DND-41 (cell line): ENCODE measurements around the gene CLCN2.
A peak's percentile ranks its signal among the peaks of the same experiment; 100 is the strongest.

Experiments used
- ATAC-seq: fragments of 200-7000 bp; cut with Tn5 transposase; 3 replicates; pipeline ENCODE4 v1.9.1; 2021; ENCODE audit warnings: low read depth; ENCODE audit not compliant: insufficient read depth
- DNase-seq: peaks from one replicate; pipeline ENCODE4 v3.0.0-alpha.2; 2020
- H2AFZ ChIP-seq: 2 replicates; pipeline ENCODE4 v1.6.0; 2012; ENCODE audit warnings: low read depth, low read length
- H3K27ac ChIP-seq: 2 replicates; pipeline ENCODE4 v1.5.1; 2012; ENCODE audit warnings: low read length, inconsistent platforms
- H3K27me3 ChIP-seq: fragments of 200-600 bp; sonication (generic); 2 replicates; pipeline ENCODE4 v1.6.0; 2012; ENCODE audit warnings: low read length, mild to moderate bottlenecking, inconsistent platforms; ENCODE audit not compliant: insufficient read depth, poor library complexity
- H3K36me3 ChIP-seq: 2 replicates; pipeline ENCODE4 v1.5.1; 2012; ENCODE audit warnings: low read length, inconsistent platforms; ENCODE audit not compliant: insufficient read depth
- H3K4me1 ChIP-seq: 2 replicates; pipeline ENCODE4 v1.5.1; 2012; ENCODE audit warnings: mild to moderate bottlenecking, low read length; ENCODE audit not compliant: insufficient read depth
- H3K4me2 ChIP-seq: 2 replicates; pipeline ENCODE4 v1.6.0; 2012; ENCODE audit warnings: mild to moderate bottlenecking, moderate library complexity, low read length, inconsistent platforms; ENCODE audit not compliant: insufficient read depth
- H3K4me3 ChIP-seq, 2 experiments: fragments of 200-600 bp in 1 of 2; shearing (Covaris generic) in 1 of 2; 2 replicates each; pipeline ENCODE4 v1.5.1; 2012 to 2016; ENCODE audit warnings: inconsistent platforms in 2 of 2, low read length in 2 of 2, mild to moderate bottlenecking in 2 of 2, low read depth in 1 of 2, moderate library complexity in 1 of 2
- H3K79me2 ChIP-seq: 2 replicates; pipeline ENCODE4 v1.6.0; 2012; ENCODE audit warnings: low read length, inconsistent platforms; ENCODE audit not compliant: insufficient read depth
- H3K9ac ChIP-seq: 2 replicates; pipeline ENCODE4 v1.6.0; 2012; ENCODE audit warnings: low read depth, mild to moderate bottlenecking, inconsistent platforms, low read length, moderate library complexity
- H3K9me3 ChIP-seq: 2 replicates; pipeline ENCODE4 v1.5.1; 2012; ENCODE audit warnings: low read length, moderate library complexity, mild to moderate bottlenecking, inconsistent platforms; ENCODE audit not compliant: insufficient read depth, severe bottlenecking
- H4K20me1 ChIP-seq: 2 replicates; pipeline ENCODE4 v1.6.0; 2012; ENCODE audit warnings: low read length; ENCODE audit not compliant: insufficient read depth
- CTCF ChIP-seq: IDR thresholded peaks from 2 replicates; pipeline ENCODE4 v1.5.1; 2012; ENCODE audit warnings: borderline replicate concordance, low read length, moderate library complexity, mild to moderate bottlenecking; ENCODE audit not compliant: poor library complexity, severe bottlenecking; ENCODE audit errors: extremely low read depth
- EZH2 ChIP-seq: IDR thresholded peaks from 3 replicates; pipeline ENCODE4 v1.6.1; 2012; ENCODE audit warnings: borderline replicate concordance, low read depth, mild to moderate bottlenecking, moderate library complexity, low read length, inconsistent platforms; ENCODE audit not compliant: severe bottlenecking

Gene CLCN2

GRCh38 chr3:184334470-184335158 lies 26.8 kb downstream of the CLCN2 start:
- Histone ChIP-seq H3K9me3 (no peaks in the 10 kb centered on the region), H2AFZ (no peak overlapping the region), H3K4me1 (peaks cover 16% of the 10 kb centered on the region), H3K79me2 (peaks cover 13% of the 10 kb centered on the region), H3K4me3 (no peak overlapping the region), H3K36me3 (peaks cover 56% of the 10 kb centered on the region), H4K20me1 (peaks cover 57% of the 10 kb centered on the region), H3K27me3 (no peaks in the 10 kb centered on the region), H3K9ac (no peak overlapping the region), H3K4me2 (no peak overlapping the region), H3K27ac (no peak overlapping the region)
- TF ChIP-seq EZH2: no peak
- no peak for TF ChIP-seq CTCF
- DNase-seq (no peak), ATAC-seq (0 out of 3 replicates have a peak, but pooled peaks have one; percentile 2)

GRCh38 chr3:184333700-184334099 lies 27.7 kb downstream of the CLCN2 start:
- H3K9me3 ChIP-seq: no peaks in the 10 kb centered on the region
- peaks cover 16% of the 10 kb centered on the region for H3K79me2 ChIP-seq
- H3K36me3 ChIP-seq: peaks cover 65% of the 10 kb centered on the region
- peaks cover 16% of the 10 kb centered on the region for H3K4me1 ChIP-seq
- H2AFZ ChIP-seq: no peak overlapping the region
- TF ChIP-seq CTCF: no peak
- TF ChIP-seq EZH2: no peak
- DNase-seq (no peak), ATAC-seq (no peak)
- H3K9ac ChIP-seq: no peak overlapping the region
- H3K27me3 ChIP-seq: no peaks in the 10 kb centered on the region
- H4K20me1 ChIP-seq: peaks cover 60% of the 10 kb centered on the region
- H3K4me3 ChIP-seq: no peak overlapping the region
- H3K27ac ChIP-seq: no peak overlapping the region
- H3K4me2 ChIP-seq: no peak overlapping the region

- no peak for ATAC-seq
- peaks cover 16% of the 10 kb centered on the region for H3K79me2 ChIP-seq
- H3K4me1 ChIP-seq: peaks cover 16% of the 10 kb centered on the region
- no peak overlapping the region for H3K4me2 ChIP-seq
- no peak overlapping the region for H3K9ac ChIP-seq
- TF ChIP-seq CTCF: no peak
- TF ChIP-seq EZH2: no peak
- peaks cover 70% of the 10 kb centered on the region for H3K36me3 ChIP-seq
- DNase-seq: no peak
- peaks cover 65% of the 10 kb centered on the region for H4K20me1 ChIP-seq
- no peaks in the 10 kb centered on the region for H3K27me3 ChIP-seq
- no peaks in the 10 kb centered on the region for H3K9me3 ChIP-seq
- H3K4me3 ChIP-seq: no peak overlapping the region
- H2AFZ ChIP-seq: no peak overlapping the region
- H3K27ac ChIP-seq: no peak overlapping the region
Measured at GRCh38 chr3:184333190-184333589, 28.2 kb downstream of the CLCN2 start.
